HG02885 (cell line): ENCODE results near the gene TOP3A.

ENCODE experiments used
- ATAC-seq: cut with Tn5 transposase; IDR thresholded peaks from one replicate; pipeline ENCODE4 v1.9.1; 2021; ENCODE audit warnings: mild to moderate bottlenecking; ENCODE audit not compliant: unreplicated experiment, poor library complexity

Gene TOP3A

GRCh38 chr17:18281788-18282187, 33.0 kb downstream of the TOP3A start:
- no peak for ATAC-seq

DNA sequence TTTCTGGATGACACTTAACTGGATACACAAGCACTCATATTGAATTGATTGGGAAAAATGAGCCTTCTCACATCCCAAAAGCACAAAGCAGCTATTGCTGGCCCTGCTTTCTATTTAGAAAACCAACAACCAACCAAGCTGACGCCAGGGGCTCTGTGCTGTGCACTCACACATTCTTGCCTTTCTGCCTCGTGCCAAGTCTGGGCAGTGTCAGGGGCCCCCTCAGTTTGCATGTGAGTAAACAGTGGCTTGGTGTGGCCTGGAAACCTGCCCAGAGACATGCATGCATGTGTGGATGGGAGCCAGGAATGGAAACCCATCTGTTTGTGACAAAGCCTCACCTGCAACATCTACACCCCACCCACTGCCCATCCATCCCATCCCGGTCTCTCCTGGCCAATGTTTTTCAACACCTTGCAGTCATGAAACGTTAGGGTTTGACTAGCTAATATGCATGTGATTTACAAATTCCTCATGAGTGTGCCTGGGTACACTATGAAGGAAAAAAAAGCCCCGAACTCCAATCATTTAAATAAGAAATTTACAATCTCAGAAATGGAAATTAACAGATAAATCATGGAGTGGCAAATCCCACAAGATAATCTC, 33.9 kb downstream of the TOP3A start:
- no peak for ATAC-seq

- no peak for ATAC-seq
These were observed 34.5 kb downstream of the TOP3A start for GRCh38 chr17:18280249-18280648.

- no peak for ATAC-seq
These were observed 35.9 kb downstream of the TOP3A start for GRCh38 chr17:18278867-18279266.

DNA sequence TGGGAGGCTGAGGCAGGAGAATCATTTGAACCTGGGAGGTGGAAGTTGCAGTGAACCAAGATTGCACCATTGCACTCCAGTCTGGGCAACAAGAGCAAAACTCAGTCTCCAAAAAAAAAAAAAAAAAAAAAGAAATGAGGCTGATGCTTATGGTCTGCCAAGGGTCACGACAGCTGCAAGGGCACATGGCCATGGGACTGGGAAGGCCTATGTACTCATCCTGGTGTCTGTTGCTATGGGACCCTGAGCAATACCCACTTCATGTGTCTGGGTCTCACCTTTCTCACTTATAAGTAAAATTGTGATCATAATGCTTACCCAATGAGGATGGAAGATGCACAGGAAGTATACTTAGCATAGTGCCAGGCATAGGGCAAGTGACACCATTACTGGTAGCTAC, 37.7 kb downstream of the TOP3A start:
- no peak for ATAC-seq

GRCh38 chr17:18270046-18270931, 44.5 kb downstream of the TOP3A start:
- no peak for ATAC-seq

DNA sequence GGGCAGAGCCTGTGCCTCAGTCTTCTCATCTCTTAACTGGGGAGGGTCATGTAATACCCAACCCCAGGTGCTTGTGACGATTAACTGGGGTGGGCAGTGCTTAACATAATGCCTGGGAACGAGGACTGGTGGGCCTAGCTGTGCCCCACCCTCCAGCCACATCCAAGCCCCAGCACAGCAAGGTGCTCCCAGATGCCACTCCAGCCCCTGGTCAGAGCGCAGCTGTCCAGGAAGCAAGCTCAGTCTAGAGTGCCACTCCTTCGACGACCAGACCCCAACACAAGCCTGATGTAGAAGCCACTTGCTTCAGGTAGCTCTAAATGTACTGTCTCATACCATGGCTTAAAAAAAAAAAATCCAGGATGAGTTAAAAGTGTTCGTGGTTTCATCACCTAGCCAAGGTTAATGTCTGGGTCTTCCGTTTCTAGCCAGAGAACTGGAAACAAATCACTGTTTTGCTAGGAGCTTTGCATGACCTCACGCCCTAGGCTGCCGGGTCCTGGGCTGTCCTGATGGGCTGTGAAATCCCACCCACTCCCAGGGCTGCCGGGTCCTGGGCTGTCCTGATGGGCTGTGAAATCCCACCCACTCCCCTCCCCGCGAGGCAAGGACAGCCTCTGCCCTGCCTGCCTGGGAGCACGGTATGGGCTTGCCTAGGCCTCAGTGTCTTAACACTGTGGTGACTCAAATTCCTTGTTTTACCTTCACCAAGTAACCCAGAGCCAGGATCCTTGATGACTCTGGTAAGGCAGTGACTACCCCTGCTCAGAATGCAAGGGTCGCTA, 46.7 kb downstream of the TOP3A start:
- ATAC-seq, result no peak

- no peak for ATAC-seq
These were observed 47.4 kb downstream of the TOP3A start for GRCh38 chr17:18267366-18267765.

DNA sequence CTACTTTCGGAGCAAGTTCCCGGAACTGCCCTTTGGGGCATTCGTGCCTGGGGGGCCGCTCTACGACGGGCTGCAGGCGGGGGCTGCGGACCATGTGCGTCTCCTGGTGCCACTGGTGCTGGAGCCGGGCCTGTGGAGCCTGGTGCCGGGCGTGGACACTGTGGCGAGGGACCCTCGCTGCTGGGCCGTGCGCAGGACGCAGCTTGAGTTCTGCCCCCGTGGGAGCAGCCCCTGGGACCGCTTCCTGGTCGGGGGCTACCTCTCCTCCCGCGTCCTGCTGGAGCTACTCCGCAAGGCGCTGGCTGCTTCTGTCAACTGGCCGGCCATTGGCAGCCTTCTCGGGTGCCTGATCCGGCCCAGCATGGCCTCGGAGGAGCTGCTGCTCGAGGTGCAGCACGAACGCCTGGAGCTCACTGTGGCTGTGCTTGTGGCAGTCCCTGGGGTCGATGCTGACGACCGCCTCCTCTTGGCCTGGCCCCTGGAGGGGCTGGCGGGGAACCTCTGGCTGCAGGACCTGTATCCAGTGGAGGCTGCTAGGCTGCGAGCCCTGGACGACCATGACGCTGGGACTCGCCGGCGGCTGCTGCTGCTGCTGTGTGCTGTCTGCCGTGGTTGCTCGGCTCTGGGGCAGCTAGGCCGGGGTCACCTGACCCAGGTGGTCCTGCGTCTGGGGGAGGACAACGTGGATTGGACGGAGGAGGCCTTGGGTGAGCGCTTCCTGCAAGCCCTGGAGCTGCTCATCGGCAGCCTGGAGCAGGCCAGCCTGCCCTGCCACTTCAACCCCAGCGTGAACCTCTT, 50.7 kb downstream of the TOP3A start:
- no peak for ATAC-seq

DNA sequence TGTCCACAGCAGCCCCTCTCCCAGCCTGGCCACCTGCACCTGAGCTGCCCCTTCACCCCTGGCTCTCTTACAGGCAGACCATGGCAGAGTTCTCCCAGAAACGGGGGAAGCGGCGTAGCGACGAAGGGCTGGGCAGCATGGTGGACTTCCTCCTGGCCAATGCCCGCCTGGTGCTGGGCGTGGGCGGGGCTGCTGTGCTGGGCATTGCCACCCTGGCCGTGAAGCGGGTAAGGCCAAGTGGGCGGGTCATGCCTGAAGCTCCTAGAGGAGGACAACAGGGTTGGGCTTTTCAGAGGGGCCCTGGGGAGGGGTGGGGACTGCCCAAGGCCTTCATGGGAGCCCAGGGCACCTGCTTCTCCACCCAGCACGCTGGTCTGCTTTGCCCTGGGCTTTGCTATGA, 52.2 kb downstream of the TOP3A start:
- ATAC-seq, result no peak

DNA sequence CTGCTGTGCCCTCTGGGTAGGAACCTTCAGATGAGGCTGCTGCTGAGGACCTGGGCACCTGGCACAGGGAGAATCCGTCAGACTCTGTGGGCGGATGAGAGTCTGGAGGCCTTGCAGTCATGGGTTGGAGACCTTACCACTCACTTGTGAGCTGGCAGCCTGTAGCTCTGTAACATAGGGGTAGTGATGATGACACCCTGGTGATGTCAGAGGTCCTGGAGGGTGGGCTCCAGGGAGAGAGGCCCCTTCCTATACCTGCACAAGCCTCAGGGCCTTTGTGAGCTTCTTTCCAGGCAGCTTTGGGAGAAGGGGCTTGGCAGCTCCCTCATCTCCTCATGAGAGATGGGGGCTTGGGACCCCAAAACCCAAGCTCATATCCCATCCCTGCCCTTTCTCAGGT, 52.7 kb downstream of the TOP3A start:
- ATAC-seq, result no peak

DNA sequence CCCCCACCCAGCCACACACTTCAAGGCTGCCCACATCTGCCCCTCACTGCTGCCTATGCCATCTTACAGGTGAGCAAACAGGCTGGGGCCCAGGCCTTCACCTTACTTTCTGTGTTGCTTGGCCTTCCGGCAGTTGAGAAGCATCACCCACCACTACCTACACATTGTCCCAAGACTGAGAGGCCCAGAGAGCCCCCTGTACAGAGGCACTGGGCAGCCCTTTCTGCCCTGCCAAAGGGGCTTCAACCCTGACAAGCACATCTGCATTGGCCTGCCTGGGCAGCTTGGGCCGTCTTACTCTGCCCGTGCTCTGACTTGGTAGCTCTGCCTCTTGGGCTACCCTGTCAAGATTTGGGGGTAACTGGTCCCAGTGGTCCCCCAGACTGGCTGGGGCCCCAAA, 53.1 kb downstream of the TOP3A start:
- ATAC-seq, result no peak

DNA sequence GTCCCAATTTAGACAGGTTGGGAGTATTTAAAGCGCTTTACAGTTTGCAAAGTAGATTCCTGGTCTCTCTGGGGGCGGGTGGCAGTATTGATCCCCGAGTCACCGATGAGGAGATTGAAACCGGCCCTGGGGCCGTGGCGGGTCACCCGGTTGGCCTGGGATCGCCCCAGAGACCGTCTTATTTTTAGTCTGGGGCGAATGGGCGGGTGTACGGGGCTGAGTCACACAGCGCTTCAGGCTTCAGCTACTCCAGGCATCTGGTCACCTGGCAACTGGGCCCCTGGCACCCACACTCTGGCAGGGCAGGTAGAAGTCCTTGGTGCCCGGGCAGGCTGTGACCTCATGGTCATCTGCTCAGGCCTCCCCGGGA, 53.7 kb downstream of the TOP3A start:
- ATAC-seq, result no peak

DNA sequence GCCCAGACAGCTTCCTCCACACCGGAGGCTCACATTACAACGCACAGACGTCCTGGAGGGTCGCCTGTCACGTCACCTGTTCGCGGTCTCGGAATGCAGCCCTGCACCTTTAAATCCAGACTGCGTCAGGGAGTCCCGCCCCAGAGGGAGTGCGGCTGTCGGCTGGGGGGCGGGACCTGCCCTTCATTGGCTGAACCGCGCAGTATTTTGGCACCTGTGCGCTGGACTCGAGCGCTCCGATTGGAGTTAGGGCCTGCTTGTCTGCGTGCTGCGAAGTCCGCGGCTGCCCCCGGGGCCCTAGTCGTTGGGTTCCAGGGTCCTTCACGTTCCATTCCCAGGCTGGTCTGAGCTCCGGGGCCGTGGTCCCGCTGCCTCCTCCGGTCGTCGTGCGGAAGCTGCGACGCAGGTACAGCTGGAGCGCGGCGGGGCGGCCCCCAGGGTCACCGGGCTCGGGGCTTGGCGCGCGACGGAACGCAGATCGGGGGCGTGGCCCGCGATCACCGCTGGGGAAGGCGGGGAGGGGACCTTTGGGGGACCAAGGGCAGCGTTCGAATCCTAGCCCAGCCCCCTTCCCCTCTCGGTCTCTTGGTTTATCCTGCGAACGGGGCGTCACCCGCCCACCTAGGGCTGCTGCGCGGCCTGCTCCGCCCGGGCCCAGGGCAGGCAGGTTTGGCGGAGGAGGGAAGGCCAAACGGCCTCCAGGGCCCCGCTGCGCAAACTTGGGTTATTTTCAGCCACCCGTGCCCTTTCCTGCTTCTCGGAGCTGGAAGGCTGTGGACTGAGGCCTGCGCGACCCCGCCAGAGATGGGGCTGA, 54.3 kb downstream of the TOP3A start, which contains the start of gene MIEF2:
Gene MIEF2 (plus strand): TSS at position 331 of the 814 bp plus-strand sequence. CDS start 2,059 bp downstream, outside the sequence.
- peak; percentile 80 for ATAC-seq

DNA sequence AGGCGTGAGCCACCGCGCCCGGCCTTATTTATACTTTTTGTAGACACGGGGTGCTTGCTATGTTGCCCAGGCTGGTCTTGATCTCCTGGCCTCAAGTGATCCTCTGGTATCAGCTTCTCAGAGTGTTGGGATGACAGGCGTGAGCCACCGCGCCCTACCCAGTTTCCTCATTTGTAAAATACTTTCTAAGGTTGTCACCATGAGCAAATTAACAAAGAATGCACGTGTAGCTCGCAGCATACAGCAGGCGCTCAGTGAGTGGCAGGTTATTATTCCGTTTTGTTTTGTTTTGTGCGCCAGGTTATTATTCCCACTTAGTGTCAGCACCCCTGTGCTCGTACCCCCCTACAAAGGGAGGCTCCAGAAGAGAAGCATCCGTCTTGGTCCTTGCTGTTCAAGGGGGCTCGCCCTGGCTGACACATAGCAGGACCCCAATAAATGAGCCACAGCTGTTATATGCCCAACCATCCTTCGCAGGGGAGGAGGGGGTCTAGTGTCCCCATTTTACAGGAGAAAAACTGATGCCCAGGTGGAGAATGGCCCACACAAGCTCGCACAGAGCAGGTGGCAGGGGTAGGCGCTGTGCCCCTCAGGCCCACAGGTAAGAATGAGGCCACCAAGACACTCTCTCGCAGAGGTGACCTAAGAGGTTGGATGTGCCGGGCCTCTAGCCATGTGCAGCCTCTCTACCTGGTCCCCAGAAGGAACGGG, 55.0 kb downstream of the TOP3A start:
- ATAC-seq, result no peak

DNA sequence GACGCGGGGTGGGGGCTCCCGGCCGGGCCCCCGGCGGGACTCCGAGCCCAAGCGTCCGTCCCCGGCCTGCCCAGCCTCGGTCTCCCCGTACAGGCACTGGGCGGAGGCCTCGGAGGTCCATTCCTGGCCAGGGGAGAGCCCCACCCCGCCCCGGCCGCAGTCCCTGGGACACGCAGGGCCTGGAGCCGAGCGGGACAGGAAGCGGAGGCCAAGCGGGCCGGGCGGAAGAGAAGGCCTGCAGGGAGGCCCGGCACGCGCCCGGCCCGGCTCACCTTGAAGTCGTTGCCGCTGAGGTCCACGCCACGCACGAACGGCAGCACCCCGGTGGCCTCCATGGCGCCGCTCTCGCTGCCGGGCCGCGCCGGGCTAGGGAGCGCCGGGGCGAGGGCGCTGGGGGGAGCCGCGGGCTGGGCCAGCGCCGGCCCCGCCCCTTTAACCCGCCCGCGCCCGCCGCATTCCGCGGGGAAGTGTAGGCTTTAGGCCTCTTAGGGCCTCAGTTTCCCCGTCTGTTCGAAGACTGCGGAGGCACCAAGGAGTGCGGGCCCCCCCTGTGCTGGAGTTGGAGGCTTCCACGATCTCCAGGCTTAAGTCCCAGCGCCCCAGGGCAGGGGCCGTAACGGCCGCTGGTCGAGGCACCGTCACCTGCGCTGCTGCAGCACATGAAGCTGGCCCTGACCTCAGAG, 56.3 kb downstream of the TOP3A start, which contains the start of gene FLII:
Gene FLII (minus strand): TSS at position 383 of the 683 bp plus-strand sequence. CDS start 48 bp downstream, at position 335.
- ATAC-seq, result peak; percentile 33

DNA sequence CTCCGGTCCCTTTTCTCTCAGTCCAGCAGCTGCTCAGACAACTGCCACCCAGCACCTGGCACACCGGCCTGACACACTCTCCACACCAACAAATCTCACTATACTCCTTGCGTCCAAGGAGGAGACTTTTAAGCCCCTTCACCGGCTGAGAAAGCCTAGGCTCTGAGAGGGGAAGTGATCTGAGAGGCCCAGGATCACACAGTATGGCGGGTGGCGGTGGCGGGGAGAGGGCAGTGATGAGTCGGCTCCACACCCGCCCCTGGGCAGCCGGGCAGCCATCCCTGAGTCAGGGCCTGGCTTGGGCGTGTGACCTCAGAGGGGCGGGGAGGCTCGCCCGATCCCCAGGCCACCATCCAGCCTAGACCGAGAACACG, 56.8 kb downstream of the TOP3A start:
- peak; percentile 32 for ATAC-seq
